ENCODE data around the gene CCDC171.

DNA sequence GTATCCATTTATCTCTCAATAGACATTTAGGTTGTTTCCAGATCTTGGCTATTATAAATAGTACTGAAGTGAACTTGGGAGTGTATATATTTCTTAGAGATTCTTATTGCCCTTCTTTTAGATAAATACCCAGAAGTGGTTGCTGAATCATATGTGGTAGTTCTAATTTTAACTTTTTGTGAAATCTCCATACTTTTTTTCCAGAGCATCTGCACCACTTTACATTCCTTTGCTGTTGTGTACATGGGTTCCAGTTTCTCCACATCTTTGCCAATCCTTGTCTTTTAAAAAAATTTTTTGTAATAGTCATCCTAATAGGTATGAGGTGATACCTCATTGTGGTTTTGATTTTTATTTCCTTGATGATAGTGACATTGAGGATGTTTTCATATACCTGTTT lies 303.7 kb downstream of the CCDC171 start:
- TF ChIP-seq, protein P1, sequence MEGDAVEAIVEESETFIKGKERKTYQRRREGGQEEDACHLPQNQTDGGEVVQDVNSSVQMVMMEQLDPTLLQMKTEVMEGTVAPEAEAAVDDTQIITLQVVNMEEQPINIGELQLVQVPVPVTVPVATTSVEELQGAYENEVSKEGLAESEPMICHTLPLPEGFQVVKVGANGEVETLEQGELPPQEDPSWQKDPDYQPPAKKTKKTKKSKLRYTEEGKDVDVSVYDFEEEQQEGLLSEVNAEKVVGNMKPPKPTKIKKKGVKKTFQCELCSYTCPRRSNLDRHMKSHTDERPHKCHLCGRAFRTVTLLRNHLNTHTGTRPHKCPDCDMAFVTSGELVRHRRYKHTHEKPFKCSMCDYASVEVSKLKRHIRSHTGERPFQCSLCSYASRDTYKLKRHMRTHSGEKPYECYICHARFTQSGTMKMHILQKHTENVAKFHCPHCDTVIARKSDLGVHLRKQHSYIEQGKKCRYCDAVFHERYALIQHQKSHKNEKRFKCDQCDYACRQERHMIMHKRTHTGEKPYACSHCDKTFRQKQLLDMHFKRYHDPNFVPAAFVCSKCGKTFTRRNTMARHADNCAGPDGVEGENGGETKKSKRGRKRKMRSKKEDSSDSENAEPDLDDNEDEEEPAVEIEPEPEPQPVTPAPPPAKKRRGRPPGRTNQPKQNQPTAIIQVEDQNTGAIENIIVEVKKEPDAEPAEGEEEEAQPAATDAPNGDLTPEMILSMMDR (IDR thresholded peaks at IDR 0.05) = no peak
- TF ChIP-seq EP300 (IDR thresholded peaks at IDR 0.05) (no peak), POLR2AphosphoS5 (IDR thresholded peaks at IDR 0.05) (no peak)

All from suprapubic skin (tissue), 4 donors.